Lung (tissue), 12 donors: ENCODE measurements around the gene TICAM1. TPM values are rescaled to one million over a fixed set of nuclear protein-coding genes. Genes with fewer than 3 reads are reported as not detected.

Experiments used
- ATAC-seq: fragments of 200-7000 bp; cut with Tn5 transposase; one replicate; pipeline ENCODE4 v1.9.1; 2020; ENCODE audit warnings: moderate number of reproducible peaks; ENCODE audit not compliant: insufficient read depth, low FRiP score
- DNase-seq, 3 donors: peaks; one replicate each; pipeline ENCODE4 v3.0.0-alpha.2; 2013 to 2017
- H3K27ac ChIP-seq, 2 donors: one replicate each; pipeline ENCODE4 v1.5.1; 2013; ENCODE audit warnings: mild to moderate bottlenecking in 2 of 2, moderate library complexity in 2 of 2, control low read depth in 1 of 2, inconsistent platforms in 1 of 2, low read depth in 1 of 2, low read length in 1 of 2
- H3K27me3 ChIP-seq, 3 donors: one replicate each; pipeline ENCODE4 v1.5.1; 2013; ENCODE audit warnings: low read length in 2 of 3; ENCODE audit not compliant: control insufficient read depth in 3 of 3, insufficient read depth in 3 of 3
- H3K36me3 ChIP-seq, 4 donors: one replicate each; pipeline ENCODE4 v1.5.1; 2013; ENCODE audit warnings: low read length in 4 of 4, mild to moderate bottlenecking in 1 of 4, moderate library complexity in 1 of 4; ENCODE audit not compliant: control insufficient read depth in 4 of 4, insufficient read depth in 4 of 4
- H3K4me1 ChIP-seq, 5 donors: one replicate each; pipeline ENCODE4 v1.5.1; 2013; ENCODE audit warnings: low read length in 5 of 5, mild to moderate bottlenecking in 2 of 5, moderate library complexity in 1 of 5; ENCODE audit not compliant: control insufficient read depth in 5 of 5, insufficient read depth in 5 of 5
- H3K4me3 ChIP-seq: one replicate; pipeline ENCODE4 v1.5.1; 2013; ENCODE audit warnings: mild to moderate bottlenecking, control low read depth, moderate library complexity
- H3K9ac ChIP-seq, 2 donors: one replicate each; pipeline ENCODE4 v1.5.1; 2013; ENCODE audit warnings: low read length in 2 of 2, control low read depth in 1 of 2; ENCODE audit not compliant: insufficient read depth in 1 of 2
- H3K9me3 ChIP-seq, 4 donors: one replicate each; pipeline ENCODE4 v1.5.1; 2013; ENCODE audit warnings: low read length in 3 of 4, mild to moderate bottlenecking in 1 of 4, moderate library complexity in 1 of 4; ENCODE audit not compliant: control insufficient read depth in 4 of 4, insufficient read depth in 3 of 4
- WGBS, 2 donors: extraction: QIAGEN DNeasy Blood & Tissue Kit; methylation state at CpG; one replicate each; pipeline ENCODE4 v1.1.7; 2013; 5-methylcytosine and 5-hydroxymethylcytosine counted together
- polyA plus RNA-seq, 2 donors: library from polyadenylated mRNA; stranded (reverse); fragments of 200-250 nt; gene quantifications; one replicate each; pipeline ENCODE4 v1.2.1, GENCODE V29; 2013
- total RNA-seq, 2 donors: library from RNA; depleted of rRNA in 1 of 2; stranded (reverse); fragments of >200 nt in 1 of 2; gene quantifications; one replicate each; pipeline ENCODE4 v1.2.1, GENCODE V29; 2014 to 2021
- TF ChIP-seq, protein P1 (sequence below): IDR thresholded peaks from 2 replicates; pipeline ENCODE4 v1.5.1; 2012; ENCODE audit warnings: mild to moderate bottlenecking; ENCODE audit errors: control extremely low read depth, extremely low read depth
- donor health status: control.
- donor health status: control.
- donor health status: Bipolar disorder and iron deficiency.
- donor health status: healthy.
- donor health status: DM: yes; HTN: yes; CAD: no.

Gene TICAM1
- total and polyA plus RNA-seq, 4 donors, result 4.5 to 19.7 (median 13.6) TPM

DNA sequence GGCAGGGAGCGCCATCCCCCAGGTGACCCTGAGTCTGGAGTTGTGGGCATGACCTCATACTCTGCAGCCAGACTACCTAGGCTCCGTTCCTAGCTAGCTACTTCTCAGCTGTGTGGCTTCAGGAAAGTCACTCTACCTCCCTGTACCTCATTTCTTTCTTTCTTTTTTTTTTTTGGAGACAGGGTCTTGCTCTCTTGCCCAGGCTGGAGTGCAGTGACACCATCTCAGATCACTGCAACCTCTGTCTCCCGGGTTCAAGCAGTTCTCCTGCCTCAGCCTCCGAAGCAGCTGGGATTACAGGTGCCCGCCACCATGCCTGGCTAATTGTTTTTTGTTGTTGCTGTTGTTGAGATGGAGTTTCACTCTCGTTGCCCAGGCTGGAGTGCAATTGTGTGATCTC is 21.0 kb upstream of the TICAM1 start:
- DNase-seq (no peak), ATAC-seq (no peak)
- WGBS, 2 donors, result 93 to 96% methylated on average over 6 of the region's 6 CpGs
- H3K27me3 ChIP-seq, result no peaks in the 10 kb centered on the region
- peaks cover 6 to 27% (median 12%) of the 10 kb centered on the region in 4 donors for H3K36me3 ChIP-seq
- H3K9me3 ChIP-seq, result no peaks in the 10 kb centered on the region
- H3K9ac ChIP-seq, result no peak overlapping the region
- H3K27ac ChIP-seq, result no peak overlapping the region
- no peak overlapping the region for H3K4me3 ChIP-seq
- TF ChIP-seq, protein P1, sequence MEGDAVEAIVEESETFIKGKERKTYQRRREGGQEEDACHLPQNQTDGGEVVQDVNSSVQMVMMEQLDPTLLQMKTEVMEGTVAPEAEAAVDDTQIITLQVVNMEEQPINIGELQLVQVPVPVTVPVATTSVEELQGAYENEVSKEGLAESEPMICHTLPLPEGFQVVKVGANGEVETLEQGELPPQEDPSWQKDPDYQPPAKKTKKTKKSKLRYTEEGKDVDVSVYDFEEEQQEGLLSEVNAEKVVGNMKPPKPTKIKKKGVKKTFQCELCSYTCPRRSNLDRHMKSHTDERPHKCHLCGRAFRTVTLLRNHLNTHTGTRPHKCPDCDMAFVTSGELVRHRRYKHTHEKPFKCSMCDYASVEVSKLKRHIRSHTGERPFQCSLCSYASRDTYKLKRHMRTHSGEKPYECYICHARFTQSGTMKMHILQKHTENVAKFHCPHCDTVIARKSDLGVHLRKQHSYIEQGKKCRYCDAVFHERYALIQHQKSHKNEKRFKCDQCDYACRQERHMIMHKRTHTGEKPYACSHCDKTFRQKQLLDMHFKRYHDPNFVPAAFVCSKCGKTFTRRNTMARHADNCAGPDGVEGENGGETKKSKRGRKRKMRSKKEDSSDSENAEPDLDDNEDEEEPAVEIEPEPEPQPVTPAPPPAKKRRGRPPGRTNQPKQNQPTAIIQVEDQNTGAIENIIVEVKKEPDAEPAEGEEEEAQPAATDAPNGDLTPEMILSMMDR, result no peak
- H3K4me1 ChIP-seq, result no peaks in the 10 kb centered on the region

DNA sequence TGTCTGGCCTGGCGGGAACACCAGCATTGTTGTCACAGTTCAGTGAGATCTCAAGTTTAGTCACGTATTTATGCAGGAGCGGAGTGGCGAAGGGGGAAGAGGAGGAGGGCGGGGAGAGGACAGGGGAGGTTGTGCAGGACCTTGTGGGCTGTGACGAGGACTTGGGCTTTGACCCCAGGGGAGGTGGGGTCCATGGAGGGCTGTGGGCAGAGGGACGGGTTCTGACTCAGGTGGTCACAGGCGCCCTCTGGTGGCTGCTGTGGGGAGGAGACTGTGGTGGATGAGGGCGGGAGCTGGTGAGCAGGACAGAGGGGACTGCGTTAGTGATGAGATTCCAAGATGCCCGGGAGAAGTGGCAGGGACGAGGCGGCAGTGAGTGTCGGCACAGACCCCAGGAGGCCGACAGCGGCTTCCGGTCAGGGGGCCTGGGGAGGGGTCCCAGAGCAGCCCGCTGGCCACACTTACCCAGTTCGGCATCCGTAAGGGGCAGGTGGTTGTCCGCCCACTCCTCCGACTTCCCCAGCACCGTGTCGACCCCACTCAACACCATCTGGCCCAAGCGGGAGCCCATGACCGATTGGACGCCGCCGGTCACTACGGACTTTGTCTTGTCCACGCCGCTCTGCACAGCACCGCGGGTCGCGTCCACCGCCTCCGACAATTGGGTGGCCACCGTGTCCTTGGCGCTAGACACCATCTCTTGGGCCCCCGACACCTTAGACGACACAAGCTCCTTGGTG is 20.2 kb upstream of the TICAM1 start:
- no peak overlapping the region for H3K27ac ChIP-seq
- no peaks in the 10 kb centered on the region for H3K4me1 ChIP-seq
- H3K4me3 ChIP-seq, result no peak overlapping the region
- DNase-seq, result peak; percentile 52 to 68 (median 53)
- WGBS, 2 donors, result 80 to 84% methylated on average over 42 of the region's 42 CpGs
- ATAC-seq, result peak; percentile 47
- no peaks in the 10 kb centered on the region for H3K9me3 ChIP-seq
- TF ChIP-seq, protein P1, result peak; percentile 62
- H3K9ac ChIP-seq, result no peak overlapping the region
- peaks cover 4 to 25% (median 12%) of the 10 kb centered on the region in 4 donors for H3K36me3 ChIP-seq
- no peaks in the 10 kb centered on the region for H3K27me3 ChIP-seq

DNA sequence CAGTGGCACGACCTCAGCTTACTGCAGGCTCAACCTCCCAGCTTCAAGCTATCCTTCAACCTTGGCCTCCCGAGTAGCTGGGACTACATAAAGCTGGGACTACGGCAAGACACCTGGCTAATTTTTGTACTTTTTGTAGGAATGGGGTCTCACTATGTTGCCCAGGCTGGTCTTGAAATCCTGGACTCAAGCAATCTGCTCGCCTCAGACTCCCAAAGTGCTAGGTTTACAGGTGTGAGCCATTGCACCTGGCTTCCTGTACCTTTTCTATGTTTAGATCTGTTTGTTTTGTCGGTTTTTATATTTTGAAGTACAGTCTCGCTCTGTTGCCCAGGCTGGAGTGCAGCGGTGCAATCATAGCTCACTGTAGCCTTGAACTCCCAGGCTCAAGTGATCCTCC is 17.5 kb upstream of the TICAM1 start:
- TF ChIP-seq, protein P1, result no peak
- Histone ChIP-seq H3K4me3 (no peak overlapping the region), H3K9me3 (no peaks in the 10 kb centered on the region), H3K36me3 (peaks cover 4 to 24% (median 14%) of the 10 kb centered on the region in 4 donors), H3K27ac (no peak overlapping the region), H3K4me1 (no peaks in the 10 kb centered on the region), H3K9ac (no peak overlapping the region), H3K27me3 (no peaks in the 10 kb centered on the region)
- ATAC-seq, result no peak
- no peak for DNase-seq
- 96 to 97% methylated on average over 7 of the region's 7 CpGs for WGBS, 2 donors
